GM19463 (cell line): ENCODE measurements around the gene MGMT.
"Not testable (repeated sequence)": the region's sequence is repeated elsewhere in the genome, so short reads cannot be mapped to it uniquely, and the experiment has no call there.

Source experiments
- ATAC-seq: cut with Tn5 transposase; IDR thresholded peaks from one replicate; pipeline ENCODE4 v1.9.1; 2021; ENCODE audit warnings: mild to moderate bottlenecking, moderate library complexity; ENCODE audit not compliant: unreplicated experiment

MGMT gene

GRCh38 chr10:129466703-129467358 lies at the start of gene MGMT:
MGMT (plus strand) TSS chr10:129467241.
- ATAC-seq: peak; percentile 94

- ATAC-seq: no peak
Observed at GRCh38 chr10:129417870-129418269, 49.2 kb upstream of the MGMT start.

- ATAC-seq: no peak
Observed at GRCh38 chr10:129418496-129419225, 48.4 kb upstream of the MGMT start.

GRCh38 chr10:129419397-129419796 lies 47.6 kb upstream of the MGMT start:
- ATAC-seq: no peak

GRCh38 chr10:129421399-129422010 lies 45.5 kb upstream of the MGMT start:
- no peak for ATAC-seq

- ATAC-seq: no peak
Observed at GRCh38 chr10:129424978-129425377, 42.1 kb upstream of the MGMT start.

GRCh38 chr10:129426606-129427005 lies 40.4 kb upstream of the MGMT start:
- ATAC-seq: no peak

- ATAC-seq: no peak
Observed at GRCh38 chr10:129433266-129433665, 33.8 kb upstream of the MGMT start.

- ATAC-seq: not testable (repeated sequence)
Observed at GRCh38 chr10:129435724-129436123, 31.3 kb upstream of the MGMT start.

- ATAC-seq: no peak
Observed at GRCh38 chr10:129438024-129438423, 29.0 kb upstream of the MGMT start.

GRCh38 chr10:129440247-129440646 lies 26.8 kb upstream of the MGMT start:
- ATAC-seq: no peak

- no peak for ATAC-seq
Observed at GRCh38 chr10:129440722-129441316, 26.2 kb upstream of the MGMT start.

- no peak for ATAC-seq
Observed at GRCh38 chr10:129441372-129442009, 25.6 kb upstream of the MGMT start.

- ATAC-seq: no peak
Observed at GRCh38 chr10:129442866-129443265, 24.2 kb upstream of the MGMT start.

- ATAC-seq: no peak
Observed at GRCh38 chr10:129444359-129444758, 22.7 kb upstream of the MGMT start.

GRCh38 chr10:129445436-129446182 lies 21.4 kb upstream of the MGMT start:
- no peak for ATAC-seq

- ATAC-seq: no peak
Observed at GRCh38 chr10:129446183-129446581, 20.9 kb upstream of the MGMT start.

GRCh38 chr10:129447486-129447885 lies 19.6 kb upstream of the MGMT start:
- no peak for ATAC-seq

GRCh38 chr10:129448086-129448485 lies 19.0 kb upstream of the MGMT start:
- no peak for ATAC-seq

GRCh38 chr10:129448539-129448938 lies 18.5 kb upstream of the MGMT start:
- ATAC-seq: no peak

GRCh38 chr10:129449893-129450292 lies 17.1 kb upstream of the MGMT start:
- ATAC-seq: no peak
